H9 (cell line): Measurements from ENCODE around the gene ATXN10. TPM values are rescaled to one million over a fixed set of nuclear protein-coding genes. Genes with fewer than 3 reads are reported as not detected.

Experiments used
- DNase-seq: peaks from one replicate; pipeline ENCODE4 v3.0.0-alpha.2; 2017
- H2AFZ ChIP-seq: one replicate; pipeline ENCODE4 v1.6.1; 2013; ENCODE audit warnings: mild to moderate bottlenecking, low read length, control low read depth, moderate library complexity
- H2AK5ac ChIP-seq: 2 replicates; pipeline ENCODE4 v1.6.1; 2013; ENCODE audit warnings: low read length, control low read depth, mixed read lengths; ENCODE audit not compliant: insufficient read length
- H2BK120ac ChIP-seq: one replicate; pipeline ENCODE4 v1.6.1; 2013; ENCODE audit warnings: low read depth, mild to moderate bottlenecking, low read length, control low read depth, inconsistent platforms; ENCODE audit not compliant: poor library complexity, severe bottlenecking
- H2BK12ac ChIP-seq: 2 replicates; pipeline ENCODE4 v1.6.1; 2013; ENCODE audit warnings: low read length, control low read depth, mixed read lengths, low read depth; ENCODE audit not compliant: insufficient read length
- H2BK15ac ChIP-seq: 2 replicates; pipeline ENCODE4 v1.6.1; 2013; ENCODE audit warnings: low read depth, low read length, control low read depth
- H2BK20ac ChIP-seq: one replicate; pipeline ENCODE4 v1.6.1; 2013; ENCODE audit warnings: low read depth, mild to moderate bottlenecking, low read length, control low read depth, inconsistent platforms; ENCODE audit not compliant: poor library complexity, severe bottlenecking
- H2BK5ac ChIP-seq: 2 replicates; pipeline ENCODE4 v1.6.1; 2013; ENCODE audit warnings: low read length, control low read depth, mixed read lengths; ENCODE audit not compliant: insufficient read length
- H3K14ac ChIP-seq: 2 replicates; pipeline ENCODE4 v1.6.1; 2013; ENCODE audit warnings: low read length, control low read depth; ENCODE audit not compliant: insufficient read depth
- H3K18ac ChIP-seq: 2 replicates; pipeline ENCODE4 v1.6.1; 2013; ENCODE audit warnings: low read depth, mild to moderate bottlenecking, mixed read lengths, low read length, control low read depth; ENCODE audit not compliant: insufficient read length
- H3K23ac ChIP-seq: 2 replicates; pipeline ENCODE4 v1.6.1; 2013; ENCODE audit warnings: low read length, control low read depth, mixed read lengths, low read depth; ENCODE audit not compliant: insufficient read length
- H3K23me2 ChIP-seq: 2 replicates; pipeline ENCODE4 v1.6.1; 2013; ENCODE audit warnings: low read depth, mild to moderate bottlenecking, mixed read lengths, low read length, control low read depth; ENCODE audit not compliant: insufficient read length, poor library complexity, severe bottlenecking
- H3K27ac ChIP-seq: 2 replicates; pipeline ENCODE4 v1.5.1; 2013; ENCODE audit warnings: low read length, control low read depth, mixed read lengths, low read depth; ENCODE audit not compliant: insufficient read length
- H3K27me3 ChIP-seq: 2 replicates; pipeline ENCODE4 v1.6.1; 2013; ENCODE audit warnings: low read length, control low read depth, inconsistent platforms; ENCODE audit not compliant: insufficient read depth
- H3K4ac ChIP-seq: 2 replicates; pipeline ENCODE4 v1.6.1; 2013; ENCODE audit warnings: low read depth, mild to moderate bottlenecking, control low read depth, inconsistent platforms, low read length, moderate library complexity
- H3K4me1 ChIP-seq: 2 replicates; pipeline ENCODE4 v1.6.1; 2013; ENCODE audit warnings: low read length, control low read depth, inconsistent platforms; ENCODE audit not compliant: insufficient read depth
- H3K4me2 ChIP-seq: 2 replicates; pipeline ENCODE4 v1.6.1; 2013; ENCODE audit warnings: low read length, control low read depth, mixed read lengths; ENCODE audit not compliant: insufficient read length, insufficient read depth
- H3K56ac ChIP-seq: 2 replicates; pipeline ENCODE4 v1.6.1; 2013; ENCODE audit warnings: low read depth, mild to moderate bottlenecking, mixed read lengths, low read length, control low read depth; ENCODE audit not compliant: insufficient read length
- H3K79me1 ChIP-seq: 2 replicates; pipeline ENCODE4 v1.6.1; 2013; ENCODE audit warnings: low read depth, mild to moderate bottlenecking, moderate library complexity, low read length, control low read depth, inconsistent platforms; ENCODE audit not compliant: insufficient read depth, poor library complexity, severe bottlenecking
- H3K79me2 ChIP-seq: 2 replicates; pipeline ENCODE4 v1.6.1; 2013; ENCODE audit warnings: low read length, control low read depth, inconsistent platforms; ENCODE audit not compliant: insufficient read depth
- H3K9ac ChIP-seq: 2 replicates; pipeline ENCODE4 v1.6.1; 2013; ENCODE audit warnings: low read length, control low read depth, mixed read lengths; ENCODE audit not compliant: insufficient read length; ENCODE audit errors: extremely low read depth
- H3K9me3 ChIP-seq: one replicate; pipeline ENCODE4 v1.6.1; 2013; ENCODE audit warnings: low read depth, low read length, inconsistent platforms; ENCODE audit not compliant: control insufficient read depth
- H3T11ph ChIP-seq: one replicate; pipeline ENCODE4 v1.6.1; 2013; ENCODE audit warnings: mild to moderate bottlenecking, low read length, control low read depth, inconsistent platforms
- H4K20me1 ChIP-seq: one replicate; pipeline ENCODE4 v1.6.1; 2013; ENCODE audit not compliant: control insufficient read depth, insufficient read length, insufficient read depth
- H4K5ac ChIP-seq: 2 replicates; pipeline ENCODE4 v1.6.1; 2013; ENCODE audit warnings: low read depth, mild to moderate bottlenecking, mixed read lengths, low read length, control low read depth; ENCODE audit not compliant: insufficient read length
- H4K8ac ChIP-seq: replicated peaks from 2 replicates; pipeline ENCODE4 v1.6.1; 2013; ENCODE audit warnings: low read length, control low read depth, mixed read lengths, low read depth; ENCODE audit not compliant: insufficient read length
- H4K91ac ChIP-seq: 2 replicates; pipeline ENCODE4 v1.6.1; 2013; ENCODE audit warnings: low read depth, mild to moderate bottlenecking, moderate library complexity, mixed read lengths, low read length, control low read depth; ENCODE audit not compliant: insufficient read length
- H3K27ac Mint-ChIP-seq, 3 experiments: 2 replicates in 2 of 3; 3 replicates in 1 of 3; pipeline ENCODE4 v1.8.0; 2020 to 2021; ENCODE audit warnings: mixed read lengths in 3 of 3, mild to moderate bottlenecking in 1 of 3, moderate library complexity in 1 of 3
- H3K27me3 Mint-ChIP-seq: 2 replicates; pipeline ENCODE4 v1.8.0; 2021; ENCODE audit warnings: low read depth, mild to moderate bottlenecking, moderate library complexity, mixed read lengths
- H3K36me3 Mint-ChIP-seq, 3 experiments: 2 replicates in 2 of 3; 3 replicates in 1 of 3; pipeline ENCODE4 v1.8.0; 2020 to 2021; ENCODE audit warnings: low read depth in 3 of 3, mixed read lengths in 3 of 3; ENCODE audit not compliant: insufficient read depth in 1 of 3
- H3K4me1 Mint-ChIP-seq, 2 experiments: 2 replicates each; pipeline ENCODE4 v1.8.0; 2020; ENCODE audit warnings: mixed read lengths in 2 of 2
- H3K4me3 Mint-ChIP-seq, 2 experiments: 2 replicates in 1 of 2; 3 replicates in 1 of 2; pipeline ENCODE4 v1.8.0; 2020 to 2021; ENCODE audit warnings: mild to moderate bottlenecking in 2 of 2, mixed read lengths in 2 of 2, moderate library complexity in 1 of 2
- H3K9me3 Mint-ChIP-seq, 2 experiments: 2 replicates in 1 of 2; 3 replicates in 1 of 2; pipeline ENCODE4 v1.8.0; 2020; ENCODE audit warnings: mild to moderate bottlenecking in 2 of 2, mixed read lengths in 2 of 2, moderate library complexity in 1 of 2
- WGBS: extraction: QIAGEN DNeasy Blood & Tissue Kit; methylation state at CpG from one replicate; pipeline ENCODE4 v1.1.7; 2013; ENCODE audit warnings: missing lambda C conversion rate, low lambda C conversion rate, mixed read lengths; ENCODE audit not compliant: insufficient read length; ENCODE audit errors: extremely low coverage; 5-methylcytosine and 5-hydroxymethylcytosine counted together
- total RNA-seq: library from RNA; stranded (reverse); gene quantifications from 2 replicates; pipeline ENCODE4 v1.2.1, GENCODE V29; 2021
- TF ChIP-seq, protein P1 (sequence below): fragments of 200-600 bp; sonication (generic); conservative IDR thresholded peaks from 3 replicates; pipeline ENCODE4 v1.8.0; 2021; ENCODE audit warnings: antibody characterized with exemption, mild to moderate bottlenecking

ATXN10 gene
- total RNA-seq, 1 experiment from 2014 or later, result 210 TPM

DNA sequence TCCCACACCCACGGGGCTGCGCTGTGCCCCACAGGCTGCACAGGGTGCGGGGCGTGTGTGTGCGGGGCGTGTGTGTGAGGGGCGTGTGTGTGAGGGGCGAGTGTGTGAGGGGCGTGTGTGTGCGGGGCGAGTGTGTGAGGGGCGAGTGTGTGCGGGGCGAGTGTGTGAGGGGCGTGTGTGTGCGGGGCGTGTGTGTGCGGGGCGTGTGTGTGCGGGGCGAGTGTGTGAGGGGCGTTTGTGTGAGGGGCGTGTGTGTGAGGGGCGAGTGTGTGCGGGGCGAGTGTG is 218.7 kb downstream of the ATXN10 start:
- H3K4me3 Mint-ChIP-seq, result no peak overlapping the region
- Histone ChIP-seq H4K8ac (no peak overlapping the region), H2AK5ac (no peak overlapping the region), H3K79me2 (no peaks in the 10 kb centered on the region), H2BK12ac (no peak overlapping the region), H3K4me2 (no peak overlapping the region), H3K9ac (no peak overlapping the region), H3K4ac (no peak overlapping the region), H3K18ac (no peak overlapping the region), H4K20me1 (no peaks in the 10 kb centered on the region), H2BK15ac (no peak overlapping the region), H2BK5ac (no peak overlapping the region), H3K4me1 (no peaks in the 10 kb centered on the region), H3T11ph (no peak overlapping the region), H4K5ac (no peak overlapping the region), H3K56ac (no peak overlapping the region), H3K27me3 (no peaks in the 10 kb centered on the region), H4K91ac (no peak overlapping the region), H3K79me1 (no peaks in the 10 kb centered on the region), H3K9me3 (no peaks in the 10 kb centered on the region), H2AFZ (no peak overlapping the region), H3K23ac (no peak overlapping the region), H3K14ac (no peak overlapping the region), H2BK20ac (no peak overlapping the region), H3K27ac (no peak overlapping the region), H2BK120ac (no peak overlapping the region), H3K23me2 (no peaks in the 10 kb centered on the region)
- TF ChIP-seq, protein P1, sequence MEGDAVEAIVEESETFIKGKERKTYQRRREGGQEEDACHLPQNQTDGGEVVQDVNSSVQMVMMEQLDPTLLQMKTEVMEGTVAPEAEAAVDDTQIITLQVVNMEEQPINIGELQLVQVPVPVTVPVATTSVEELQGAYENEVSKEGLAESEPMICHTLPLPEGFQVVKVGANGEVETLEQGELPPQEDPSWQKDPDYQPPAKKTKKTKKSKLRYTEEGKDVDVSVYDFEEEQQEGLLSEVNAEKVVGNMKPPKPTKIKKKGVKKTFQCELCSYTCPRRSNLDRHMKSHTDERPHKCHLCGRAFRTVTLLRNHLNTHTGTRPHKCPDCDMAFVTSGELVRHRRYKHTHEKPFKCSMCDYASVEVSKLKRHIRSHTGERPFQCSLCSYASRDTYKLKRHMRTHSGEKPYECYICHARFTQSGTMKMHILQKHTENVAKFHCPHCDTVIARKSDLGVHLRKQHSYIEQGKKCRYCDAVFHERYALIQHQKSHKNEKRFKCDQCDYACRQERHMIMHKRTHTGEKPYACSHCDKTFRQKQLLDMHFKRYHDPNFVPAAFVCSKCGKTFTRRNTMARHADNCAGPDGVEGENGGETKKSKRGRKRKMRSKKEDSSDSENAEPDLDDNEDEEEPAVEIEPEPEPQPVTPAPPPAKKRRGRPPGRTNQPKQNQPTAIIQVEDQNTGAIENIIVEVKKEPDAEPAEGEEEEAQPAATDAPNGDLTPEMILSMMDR, result no peak
- H3K9me3 Mint-ChIP-seq, result no peaks in the 10 kb centered on the region
- H3K4me1 Mint-ChIP-seq, result 0 out of 4 replicates have a peak, but pooled peaks cover 0 to under 1% of the 10 kb centered on the region in 2 experiments
- WGBS, result no CpG with 5 or more reads among the region's 26 CpGs
- H3K27ac Mint-ChIP-seq, result no peak overlapping the region
- no peaks in the 10 kb centered on the region for H3K36me3 Mint-ChIP-seq
- DNase-seq, result no peak
- H3K27me3 Mint-ChIP-seq, result peaks cover 4% of the 10 kb centered on the region; the same call in 1 of the 2 replicates
